GM12874 (cell line): Measurements from ENCODE around the gene RALGPS1.

Experiments used
- TF ChIP-seq, protein P1 (sequence below): IDR thresholded peaks from 2 replicates; pipeline ENCODE4 v1.5.1; 2011; ENCODE audit warnings: low read depth, mild to moderate bottlenecking, control low read depth, low read length, moderate library complexity; ENCODE audit not compliant: insufficient read depth

The RALGPS1 gene

GRCh38 chr9:127116957-127117356 lies 202.4 kb downstream of the RALGPS1 start:
- TF ChIP-seq, protein P1, sequence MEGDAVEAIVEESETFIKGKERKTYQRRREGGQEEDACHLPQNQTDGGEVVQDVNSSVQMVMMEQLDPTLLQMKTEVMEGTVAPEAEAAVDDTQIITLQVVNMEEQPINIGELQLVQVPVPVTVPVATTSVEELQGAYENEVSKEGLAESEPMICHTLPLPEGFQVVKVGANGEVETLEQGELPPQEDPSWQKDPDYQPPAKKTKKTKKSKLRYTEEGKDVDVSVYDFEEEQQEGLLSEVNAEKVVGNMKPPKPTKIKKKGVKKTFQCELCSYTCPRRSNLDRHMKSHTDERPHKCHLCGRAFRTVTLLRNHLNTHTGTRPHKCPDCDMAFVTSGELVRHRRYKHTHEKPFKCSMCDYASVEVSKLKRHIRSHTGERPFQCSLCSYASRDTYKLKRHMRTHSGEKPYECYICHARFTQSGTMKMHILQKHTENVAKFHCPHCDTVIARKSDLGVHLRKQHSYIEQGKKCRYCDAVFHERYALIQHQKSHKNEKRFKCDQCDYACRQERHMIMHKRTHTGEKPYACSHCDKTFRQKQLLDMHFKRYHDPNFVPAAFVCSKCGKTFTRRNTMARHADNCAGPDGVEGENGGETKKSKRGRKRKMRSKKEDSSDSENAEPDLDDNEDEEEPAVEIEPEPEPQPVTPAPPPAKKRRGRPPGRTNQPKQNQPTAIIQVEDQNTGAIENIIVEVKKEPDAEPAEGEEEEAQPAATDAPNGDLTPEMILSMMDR: no peak

DNA sequence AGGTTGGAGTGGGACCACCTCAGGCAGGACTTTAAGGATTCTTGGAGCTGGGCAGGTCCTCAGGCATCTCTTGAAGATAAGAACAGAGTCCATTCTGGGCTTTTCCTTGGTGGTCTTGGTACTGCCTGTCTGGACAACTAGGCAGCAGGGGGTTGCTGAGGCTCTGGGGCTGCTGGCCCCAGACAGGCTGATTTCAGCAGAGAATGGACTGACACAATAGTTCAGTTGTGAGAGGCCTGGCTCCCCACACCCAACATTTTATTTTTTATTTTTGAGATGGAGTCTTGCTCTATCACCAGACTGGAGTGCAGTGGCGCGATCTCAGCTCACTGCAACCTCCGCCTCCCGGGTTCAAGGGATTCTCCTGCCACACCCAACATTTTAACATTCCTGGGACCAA lies 203.2 kb downstream of the RALGPS1 start:
- TF ChIP-seq, protein P1: no peak

- TF ChIP-seq, protein P1: no peak
These were observed 204.2 kb downstream of the RALGPS1 start for GRCh38 chr9:127118597-127119319.

DNA sequence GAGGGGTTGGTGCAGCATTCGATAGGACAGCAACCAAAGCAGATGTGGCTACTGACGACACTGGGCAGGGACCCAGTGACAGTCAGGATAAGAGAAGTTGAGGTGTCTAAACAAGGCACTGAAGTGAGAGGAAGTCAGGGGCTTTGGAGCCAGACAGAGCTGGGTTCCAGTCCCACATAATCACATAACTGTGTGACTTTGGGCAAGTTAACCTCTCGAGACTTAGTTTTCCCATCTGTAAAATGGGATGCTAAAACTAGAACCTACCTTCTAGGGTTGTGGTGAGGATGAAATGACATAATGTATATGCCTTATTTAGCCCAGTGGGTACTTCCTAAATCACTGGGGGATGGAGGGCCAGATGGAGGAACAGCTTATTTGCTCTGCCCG lies 204.7 kb downstream of the RALGPS1 start:
- TF ChIP-seq, protein P1: no peak

DNA sequence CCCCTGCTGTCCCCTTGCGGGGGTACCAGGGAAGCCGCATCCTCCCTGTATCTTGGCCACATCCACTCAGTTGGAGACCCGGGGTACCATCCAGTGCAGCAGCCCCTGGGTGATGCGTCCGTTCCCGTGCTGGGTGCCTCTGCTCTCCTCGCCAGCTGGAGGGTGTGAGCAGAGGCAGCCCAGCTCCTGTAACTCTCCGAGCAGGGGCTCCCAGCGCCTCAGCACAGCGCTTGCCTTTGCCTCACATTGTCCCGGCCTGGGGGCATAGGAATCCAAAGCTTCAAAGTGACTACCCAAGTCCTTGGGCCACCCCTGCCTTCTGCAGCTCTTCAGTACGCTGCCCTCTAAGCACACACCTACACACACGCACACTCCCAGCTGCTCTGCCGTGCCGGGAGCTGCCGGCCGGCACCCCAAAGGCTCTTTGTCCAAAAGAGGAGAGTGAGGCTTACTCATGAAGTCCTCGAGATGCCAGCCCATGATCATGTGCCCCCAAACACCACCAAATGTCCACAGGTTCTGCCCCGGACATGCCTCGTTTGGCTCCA lies 207.1 kb downstream of the RALGPS1 start:
- TF ChIP-seq, protein P1: no peak

DNA sequence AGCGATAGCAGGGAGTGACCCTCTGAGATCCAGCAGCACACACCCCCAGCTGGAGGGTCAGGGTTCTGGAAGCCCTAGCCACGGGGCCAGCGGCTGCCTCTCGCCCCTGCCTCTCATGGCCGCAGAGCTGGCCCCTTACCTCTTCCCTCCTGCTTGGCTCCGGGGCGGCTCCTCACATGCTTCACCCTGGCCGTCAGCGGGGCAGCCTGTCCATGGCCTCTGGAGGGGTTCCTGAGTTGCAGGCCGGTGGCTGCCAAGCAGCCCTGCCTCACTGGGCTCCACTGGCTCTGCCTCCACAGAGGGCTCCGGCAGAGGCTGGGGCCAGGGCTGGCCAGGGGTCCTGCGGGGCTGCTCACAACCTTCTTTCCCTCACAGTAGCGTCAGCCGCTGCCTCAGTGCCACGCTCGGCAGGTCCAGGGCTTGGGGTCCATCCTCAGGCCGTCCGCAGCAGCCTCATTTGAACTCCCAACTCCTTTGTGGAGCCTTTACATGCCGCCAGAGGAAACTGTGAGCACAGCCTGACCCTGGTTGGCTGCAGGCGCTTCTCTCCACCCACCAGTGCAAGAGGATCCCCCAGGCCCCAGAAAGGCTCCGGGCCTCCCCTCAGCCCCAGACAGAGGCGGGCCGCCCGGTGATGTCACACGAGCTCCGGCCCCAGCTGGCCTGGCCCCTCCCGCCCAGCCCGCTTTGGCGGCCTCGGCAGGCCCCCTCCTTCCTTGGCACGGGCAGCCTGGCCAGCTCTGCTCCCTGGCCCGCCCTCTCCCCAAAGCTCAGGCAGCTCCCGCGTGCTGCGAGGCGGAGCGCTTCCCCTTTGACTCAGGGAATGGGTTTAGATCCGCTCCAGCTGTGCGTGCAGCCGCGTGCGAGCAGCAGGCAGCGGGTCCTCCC lies 207.8 kb downstream of the RALGPS1 start, which contains the start of gene ANGPTL2:
Gene ANGPTL2, minus strand, starts transcription at position 460 of the 888 bp plus-strand sequence. CDS start 13,904 bp downstream, outside the sequence.
- TF ChIP-seq, protein P1: no peak
